Measurements from ENCODE around the gene MRPL21.

The MRPL21 gene

GRCh38 chr11:68903288-68904247 lies at the start of gene MRPL21, which contains the start of gene IGHMBP2:
TSS of gene MRPL21 (minus strand) at chr11:68903832. CDS start at chr11:68903810, 22 bp downstream.
TSS of gene IGHMBP2 (plus strand) at chr11:68903891. CDS start at chr11:68903953, 62 bp downstream.
- DNase-seq, result peak; percentile 77

GRCh38 chr11:68950762-68951161 lies 47.1 kb upstream of the MRPL21 start:
- no peak for DNase-seq

DNA sequence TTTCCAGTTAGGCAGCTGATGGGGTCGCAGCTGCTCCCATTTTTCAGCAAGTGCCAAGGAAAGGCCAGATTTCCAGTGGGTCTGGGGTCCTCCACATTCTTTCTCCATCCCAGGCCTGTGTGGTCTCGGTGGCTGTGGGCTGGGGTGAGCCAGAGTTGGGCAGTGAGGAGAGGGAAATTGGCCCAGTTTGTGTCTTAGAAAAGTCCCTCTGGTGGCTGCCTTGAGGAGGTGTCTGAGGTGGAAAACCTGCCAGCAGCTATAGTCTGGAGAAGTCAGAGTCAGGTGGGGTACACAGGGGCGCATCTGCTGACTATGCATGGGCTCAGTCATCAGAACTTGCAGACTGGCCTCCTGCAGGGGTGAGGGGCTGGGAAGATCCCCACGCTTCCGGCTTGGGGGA lies 46.6 kb upstream of the MRPL21 start:
- no peak for DNase-seq

GRCh38 chr11:68948935-68949334 lies 45.3 kb upstream of the MRPL21 start:
- DNase-seq, result no peak

- DNase-seq, result no peak
Measured at GRCh38 chr11:68948496-68948895, 44.9 kb upstream of the MRPL21 start.

GRCh38 chr11:68947151-68947550 lies 43.5 kb upstream of the MRPL21 start:
- DNase-seq, result no peak

DNA sequence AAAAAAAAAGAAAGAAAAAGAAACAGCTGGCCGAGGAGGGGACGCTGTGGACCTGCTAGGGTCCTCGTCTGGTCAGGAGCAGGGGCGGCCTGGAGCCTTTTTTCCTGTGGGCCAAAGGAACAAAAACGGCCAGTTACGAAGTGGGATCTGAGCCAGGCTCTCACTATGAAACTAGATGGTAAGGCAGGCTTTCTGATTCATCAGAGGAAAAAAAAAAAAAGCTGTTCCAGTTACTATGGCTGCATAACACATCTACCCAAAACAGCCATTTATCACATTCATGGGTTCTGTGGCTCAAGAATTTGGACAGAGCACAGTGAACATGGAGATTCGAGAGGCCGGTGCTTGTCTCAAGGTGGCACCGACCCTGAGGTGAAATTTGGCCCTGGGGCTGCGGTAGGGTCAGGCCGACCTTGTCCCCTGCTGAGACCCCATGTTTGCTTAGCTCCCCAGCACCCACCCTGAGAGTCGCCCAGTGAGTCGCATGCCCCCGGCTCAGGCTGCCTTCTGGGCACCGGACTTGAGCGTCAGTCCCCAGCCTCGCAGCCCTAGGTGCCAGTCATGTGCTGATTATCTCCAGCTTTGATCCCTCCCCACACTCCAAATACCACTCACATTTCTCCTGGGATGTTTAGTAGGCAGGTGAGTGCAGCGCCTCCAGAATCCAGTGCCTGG lies 42.9 kb upstream of the MRPL21 start:
- DNase-seq, result no peak

DNA sequence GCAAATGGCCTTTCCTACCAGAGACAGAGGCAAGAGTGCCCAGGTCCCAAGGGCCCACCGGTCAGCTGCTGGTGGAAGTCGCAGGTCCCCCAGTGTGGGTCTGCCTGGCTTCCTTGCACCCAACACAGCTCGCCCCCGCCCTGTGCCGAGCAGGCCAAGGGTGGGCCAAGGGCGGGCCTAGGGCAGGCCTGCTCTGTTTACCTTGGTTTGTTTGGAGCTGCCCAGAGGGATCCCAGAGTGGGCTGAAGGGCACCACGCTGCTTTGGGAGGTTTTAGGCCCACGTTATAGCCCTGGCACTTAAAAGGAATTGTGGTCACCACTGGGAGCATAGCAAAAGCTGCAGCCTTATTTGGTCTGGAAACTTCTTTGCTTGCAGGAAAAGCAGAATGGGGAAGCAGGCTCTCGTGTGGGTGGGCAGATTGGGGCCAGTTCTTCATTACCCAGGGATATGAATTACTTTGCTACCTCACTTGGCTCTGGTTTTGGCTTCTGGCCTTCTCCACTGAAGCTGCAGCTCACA lies 39.2 kb upstream of the MRPL21 start:
- DNase-seq, result no peak

GRCh38 chr11:68942095-68942620 lies 38.5 kb upstream of the MRPL21 start:
- no peak for DNase-seq

GRCh38 chr11:68941324-68942094 lies 37.9 kb upstream of the MRPL21 start:
- DNase-seq, result no peak

GRCh38 chr11:68940651-68941323 lies 37.2 kb upstream of the MRPL21 start:
- DNase-seq, result no peak

GRCh38 chr11:68939583-68940555 lies 36.2 kb upstream of the MRPL21 start:
- DNase-seq, result no peak

DNA sequence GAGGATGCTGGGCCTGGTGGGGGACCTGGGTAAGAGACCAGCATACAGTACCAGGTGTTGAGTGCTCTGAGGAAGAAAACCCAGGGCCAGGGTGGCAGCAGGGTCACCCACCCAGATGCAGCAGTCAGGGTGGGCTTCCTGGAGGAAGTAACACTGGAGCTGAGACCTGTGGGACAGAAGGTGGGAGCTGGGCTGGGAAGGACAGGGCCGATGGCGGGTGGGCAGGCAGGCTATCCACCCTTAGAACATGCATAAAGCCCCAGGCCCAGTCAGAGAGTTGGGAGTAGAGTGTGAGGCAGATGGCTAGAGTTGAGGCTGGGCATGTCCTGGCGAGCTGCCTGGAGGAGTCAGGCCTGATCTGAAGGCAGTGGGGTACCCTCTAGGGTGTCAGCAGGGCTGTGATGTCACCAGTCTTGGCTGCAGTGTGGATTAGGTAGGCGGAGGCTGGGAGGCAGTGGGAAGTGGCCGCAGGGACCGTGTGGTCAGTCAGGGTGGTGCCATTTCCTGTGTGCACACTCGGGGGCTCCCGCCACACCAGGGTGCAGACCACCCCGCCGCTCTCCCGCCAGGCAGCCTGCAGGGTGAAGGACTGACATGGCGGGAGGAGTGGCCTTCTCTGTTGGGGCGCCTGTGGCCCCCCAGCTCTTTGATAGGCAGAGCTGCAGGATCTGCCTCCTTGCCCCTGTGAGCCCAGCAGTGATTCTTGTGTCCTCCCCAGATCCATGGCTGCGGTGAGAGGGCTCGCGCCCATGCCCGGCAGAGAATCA lies 35.4 kb upstream of the MRPL21 start:
- DNase-seq, result no peak

DNA sequence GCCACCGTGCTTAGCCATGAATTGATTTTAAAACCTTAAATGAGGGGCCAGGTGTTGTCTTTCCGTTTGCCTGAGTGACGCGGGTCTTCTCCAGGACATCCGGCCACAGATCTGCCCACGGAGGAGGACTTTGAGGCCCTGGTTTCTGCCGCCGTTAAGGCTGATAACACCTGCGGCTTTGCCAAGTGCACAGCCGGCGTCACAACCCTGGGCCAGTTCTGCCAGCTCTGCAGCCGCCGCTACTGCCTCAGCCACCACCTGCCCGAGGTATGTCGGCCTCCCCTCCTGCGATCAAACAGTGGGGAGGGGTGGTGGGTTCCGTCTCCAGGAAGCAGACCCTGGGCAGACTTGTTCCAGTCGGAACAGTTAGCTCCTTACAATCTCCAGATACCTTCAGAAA lies 34.5 kb upstream of the MRPL21 start:
- DNase-seq, result no peak

- DNase-seq, result no peak
Measured at GRCh38 chr11:68936676-68937620, 33.3 kb upstream of the MRPL21 start.

GRCh38 chr11:68936358-68936636 lies 32.7 kb upstream of the MRPL21 start:
- DNase-seq, result no peak

- no peak for DNase-seq
Measured at GRCh38 chr11:68935516-68936357, 32.1 kb upstream of the MRPL21 start.

- no peak for DNase-seq
Measured at GRCh38 chr11:68935066-68935465, 31.4 kb upstream of the MRPL21 start.

All from activated effector memory CD4-positive, alpha-beta T cell treated with Interleukin-2 at 50 U/mL for 16 hours (primary cell).